MCF 10A (cell line): ENCODE measurements around the gene SH3BGR. TPM values are rescaled to one million over a fixed set of nuclear protein-coding genes. Genes with fewer than 3 reads are reported as not detected.

Source experiments
- BruUV-seq: library from RNA; stranded (reverse); fragments of 400-500 nt; replicated peaks from 2 replicates; lab custom pipeline; 2021; lab: Mats Ljungman, UMichigan
- CTCF ChIA-PET: fragments of 300-600 bp; sonication (Branson Sonifier 250); formaldehyde crosslinking; extraction: SDS; loops from one replicate; lab custom pipeline; 2021; ENCODE audit warnings: antibody characterized with exemption, inconsistent platforms; lab: Yijun Ruan, JAX
- POLR2A ChIA-PET: fragments of 300-600, 350-650 bp; sonication (Branson Sonifier 250); formaldehyde crosslinking; extraction: SDS; loops from one replicate; lab custom pipeline; 2020; ENCODE audit warnings: antibody characterized with exemption, inconsistent platforms; lab: Yijun Ruan, JAX
- DNase-seq: peaks from one replicate; pipeline ENCODE4 v3.0.0-alpha.2; 2018; ENCODE audit not compliant: unreplicated experiment
- H3K27ac Mint-ChIP-seq: one replicate; pipeline ENCODE4 v1.8.0; 2022; ENCODE audit warnings: mild to moderate bottlenecking, low read depth, mixed read lengths; ENCODE audit not compliant: unreplicated experiment
- H3K27me3 Mint-ChIP-seq: one replicate; pipeline ENCODE4 v1.8.0; 2022; ENCODE audit warnings: mixed read lengths; ENCODE audit not compliant: insufficient read depth, unreplicated experiment
- H3K36me3 Mint-ChIP-seq: one replicate; pipeline ENCODE4 v1.8.0; 2022; ENCODE audit warnings: mild to moderate bottlenecking, moderate library complexity, mixed read lengths; ENCODE audit not compliant: insufficient read depth, unreplicated experiment
- H3K4me1 Mint-ChIP-seq: one replicate; pipeline ENCODE4 v1.8.0; 2022; ENCODE audit warnings: mixed read lengths; ENCODE audit not compliant: insufficient read depth, unreplicated experiment
- H3K4me3 Mint-ChIP-seq: one replicate; pipeline ENCODE4 v1.8.0; 2022; ENCODE audit warnings: mild to moderate bottlenecking, moderate library complexity, mixed read lengths; ENCODE audit not compliant: unreplicated experiment
- H3K9me3 Mint-ChIP-seq: one replicate; pipeline ENCODE4 v1.8.0; 2022; ENCODE audit warnings: mixed read lengths; ENCODE audit not compliant: unreplicated experiment
- CTCF ChIP-seq: fragments of 200-600 bp; IDR thresholded peaks from one replicate; pipeline ENCODE4 v1.8.0; 2022; ENCODE audit warnings: antibody characterized with exemption, mild to moderate bottlenecking; ENCODE audit not compliant: unreplicated experiment
- intact Hi-C: fragments of 100-400 bp; cut with micrococcal nuclease; formaldehyde crosslinking; loops from 2 replicates; pipeline ENCODE4 v1.14.1; 2022
- total RNA-seq: library from RNA; stranded (reverse); gene quantifications from 2 replicates; pipeline ENCODE4 v1.2.3, GENCODE V29; 2022

Gene SH3BGR
- total RNA-seq, 1 experiment from 2014 or later, result 11.3 TPM

- TF ChIP-seq CTCF, result no peak
- DNase-seq, result no peak
- ChIA-PET POLR2A (interaction anchor here (0.7 kb wide), 1 partner anchor 167 kb away, joined by 3 read pairs; no protein-coding TSS in a partner anchor), CTCF (interaction anchor here (9.2 kb wide), 1 partner anchor 12 kb away, joined by 59 read pairs; no protein-coding TSS in a partner anchor)
- Mint-ChIP-seq H3K9me3 (no peaks in the 10 kb centered on the region), H3K36me3 (peaks cover 4% of the 10 kb centered on the region), H3K27me3 (no peaks in the 10 kb centered on the region), H3K27ac (no peak overlapping the region), H3K4me1 (no peaks in the 10 kb centered on the region), H3K4me3 (no peak overlapping the region)
- BruUV-seq, result no TSS peak
- intact Hi-C loops, result no loop called here
Observed at GRCh38 chr21:39429445-39429844, 22.3 kb upstream of the SH3BGR start.

- no peak overlapping the region for H3K4me3 Mint-ChIP-seq
- intact Hi-C loops, result no loop called here
- BruUV-seq, result no TSS peak
- no peak overlapping the region for H3K27ac Mint-ChIP-seq
- TF ChIP-seq CTCF, result no peak
- peaks cover 4% of the 10 kb centered on the region for H3K36me3 Mint-ChIP-seq
- ChIA-PET POLR2A (no interaction called here), CTCF (interaction anchor here (9.2 kb wide), 1 partner anchor 12 kb away, joined by 59 read pairs; no protein-coding TSS in a partner anchor)
- no peaks in the 10 kb centered on the region for H3K4me1 Mint-ChIP-seq
- H3K27me3 Mint-ChIP-seq, result no peaks in the 10 kb centered on the region
- no peaks in the 10 kb centered on the region for H3K9me3 Mint-ChIP-seq
- DNase-seq, result no peak
Observed at GRCh38 chr21:39430016-39430415, 21.8 kb upstream of the SH3BGR start.

- H3K27me3 Mint-ChIP-seq, result no peaks in the 10 kb centered on the region
- POLR2A ChIA-PET, result no interaction called here
Observed at GRCh38 chr21:39430457-39430856, 21.3 kb upstream of the SH3BGR start.

GRCh38 chr21:39430954-39431353, 20.8 kb upstream of the SH3BGR start:
- Mint-ChIP-seq H3K27me3 (no peaks in the 10 kb centered on the region), H3K36me3 (peaks cover 4% of the 10 kb centered on the region), H3K27ac (no peak overlapping the region), H3K9me3 (no peaks in the 10 kb centered on the region), H3K4me3 (no peak overlapping the region), H3K4me1 (no peaks in the 10 kb centered on the region)
- intact Hi-C loops, result no loop called here
- ChIA-PET POLR2A (no interaction called here), CTCF (interaction anchor here (9.2 kb wide), 1 partner anchor 11 kb away, joined by 59 read pairs; no protein-coding TSS in a partner anchor)
- no TSS peak for BruUV-seq
- no peak for TF ChIP-seq CTCF
- DNase-seq, result no peak

More at GRCh38 chr21:39430457-39430856, 21.3 kb upstream of the SH3BGR start:
- no peak for TF ChIP-seq CTCF
- DNase-seq, result no peak
- Mint-ChIP-seq H3K4me1 (no peaks in the 10 kb centered on the region), H3K36me3 (peaks cover 4% of the 10 kb centered on the region), H3K4me3 (no peak overlapping the region), H3K27ac (no peak overlapping the region), H3K9me3 (no peaks in the 10 kb centered on the region)
- BruUV-seq, result no TSS peak
- intact Hi-C loops, result no loop called here
- CTCF ChIA-PET, result interaction anchor here (9.2 kb wide), 1 partner anchor 11 kb away, joined by 59 read pairs; no protein-coding TSS in a partner anchor
